Measurements from ENCODE around the gene SCN1A.

GRCh38 chr2:166157578-166157977 is 29.8 kb upstream of the SCN1A start:
- TF ChIP-seq CTCF (IDR thresholded peaks at IDR 0.05 in 4 of 5, conservative IDR thresholded peaks at IDR 0.05 in 1 of 5) (no peak), POLR2A (IDR thresholded peaks at IDR 0.05) (no peak)

Measured in gastrocnemius medialis (tissue), 4 donors.